ENCODE data around the gene ANXA4.
"Not testable (repeated sequence)": the region's sequence is repeated elsewhere in the genome, so short reads cannot be mapped to it uniquely, and the experiment has no call there.

ANXA4 gene

GRCh38 chr2:69802781-69803367 lies 60.9 kb downstream of the ANXA4 start:
- DNase-seq (ENCODE audit: extremely low read depth in 1 of 2, low read depth in 1 of 2) = not testable (repeated sequence)

- no peak for DNase-seq (ENCODE audit: extremely low read depth in 1 of 2, low read depth in 1 of 2)
Measured at GRCh38 chr2:69804416-69804815, 62.5 kb downstream of the ANXA4 start.

- DNase-seq (ENCODE audit: extremely low read depth in 1 of 2, low read depth in 1 of 2) = no peak
Measured at GRCh38 chr2:69805887-69806286, 64.0 kb downstream of the ANXA4 start.

GRCh38 chr2:69807821-69808540 lies 66.0 kb downstream of the ANXA4 start:
- DNase-seq (ENCODE audit: extremely low read depth in 1 of 2, low read depth in 1 of 2) = no peak

- DNase-seq (ENCODE audit: extremely low read depth in 1 of 2, low read depth in 1 of 2) = no peak
Measured at GRCh38 chr2:69810550-69810949, 68.6 kb downstream of the ANXA4 start.

GRCh38 chr2:69811018-69811417 lies 69.1 kb downstream of the ANXA4 start:
- no peak for DNase-seq (ENCODE audit: extremely low read depth in 1 of 2, low read depth in 1 of 2)

GRCh38 chr2:69811591-69811990 lies 69.7 kb downstream of the ANXA4 start:
- no peak for DNase-seq (ENCODE audit: extremely low read depth in 1 of 2, low read depth in 1 of 2)

- DNase-seq (ENCODE audit: extremely low read depth in 1 of 2, low read depth in 1 of 2) = no peak
Measured at GRCh38 chr2:69815717-69816116, 73.8 kb downstream of the ANXA4 start.

GRCh38 chr2:69816923-69817542 lies 75.1 kb downstream of the ANXA4 start:
- DNase-seq (ENCODE audit: extremely low read depth in 1 of 2, low read depth in 1 of 2) = peak; percentile 40 to 64

GRCh38 chr2:69817729-69818501 lies 76.0 kb downstream of the ANXA4 start:
- no peak for DNase-seq (ENCODE audit: extremely low read depth in 1 of 2, low read depth in 1 of 2)

- DNase-seq (ENCODE audit: extremely low read depth in 1 of 2, low read depth in 1 of 2) = no peak
Measured at GRCh38 chr2:69827796-69828540, 86.0 kb downstream of the ANXA4 start.

GRCh38 chr2:69828938-69829255 lies 87.0 kb downstream of the ANXA4 start:
- no peak for DNase-seq (ENCODE audit: extremely low read depth in 1 of 2, low read depth in 1 of 2)

- DNase-seq (ENCODE audit: extremely low read depth in 1 of 2, low read depth in 1 of 2) = peak; percentile 95 to 98
Measured at GRCh38 chr2:69829256-69830044, 87.5 kb downstream of the ANXA4 start, which contains the start of gene GMCL1. GMCL1 (plus strand) TSS chr2:69829660; CDS start chr2:69829893, 233 bp downstream.

GRCh38 chr2:69830045-69830905 lies 88.3 kb downstream of the ANXA4 start:
- peak; percentile 7 to 19 for DNase-seq (ENCODE audit: extremely low read depth in 1 of 2, low read depth in 1 of 2)

GRCh38 chr2:69830906-69831241 lies 88.9 kb downstream of the ANXA4 start:
- DNase-seq (ENCODE audit: extremely low read depth in 1 of 2, low read depth in 1 of 2) = not testable (repeated sequence)

- DNase-seq (ENCODE audit: extremely low read depth in 1 of 2, low read depth in 1 of 2) = no peak
Measured at GRCh38 chr2:69831354-69831905, 89.5 kb downstream of the ANXA4 start.

GRCh38 chr2:69833752-69834151 lies 91.8 kb downstream of the ANXA4 start:
- no peak for DNase-seq (ENCODE audit: extremely low read depth in 1 of 2, low read depth in 1 of 2)

- no peak for DNase-seq (ENCODE audit: extremely low read depth in 1 of 2, low read depth in 1 of 2)
Measured at GRCh38 chr2:69835666-69836065, 93.7 kb downstream of the ANXA4 start.

- DNase-seq (ENCODE audit: extremely low read depth in 1 of 2, low read depth in 1 of 2) = no peak
Measured at GRCh38 chr2:69836316-69836715, 94.4 kb downstream of the ANXA4 start.

Measured in stimulated activated CD8-positive, alpha-beta memory T cell treated with anti-CD3 and anti-CD28 coated beads, Interleukin-7, amount 100 ng/mL, for 48 hours (primary cell).